Measurements from ENCODE around the gene ABCG5. TPM values are rescaled to one million over a fixed set of nuclear protein-coding genes. Genes with fewer than 3 reads are reported as not detected.

ABCG5 gene
- total RNA-seq, 2 experiments from 2014 or later: not detected

- H3K27me3 Mint-ChIP-seq: no peaks in the 10 kb centered on the region
- no peaks in the 10 kb centered on the region for H3K36me3 ChIP-seq (ENCODE audit: insufficient read depth, low read length)
- peak overlapping the region; percentile 21 for H3K4me3 Mint-ChIP-seq
- H3K27ac ChIP-seq (ENCODE audit: low read depth in 1 of 2, low read length in 2 of 2): no peak overlapping the region
- no peaks in the 10 kb centered on the region for H3K27me3 ChIP-seq (ENCODE audit: control insufficient read depth in 1 of 2, insufficient read depth in 2 of 2, low read length in 2 of 2)
- no peaks in the 10 kb centered on the region for H3K9me3 ChIP-seq (ENCODE audit: control insufficient read depth in 1 of 2, insufficient read depth in 1 of 2, low read length in 2 of 2)
- ATAC-seq (ENCODE audit: poor library complexity) (no peak), DNase-seq (no peak)
- no peak for TF ChIP-seq CTCF (IDR thresholded peaks at IDR 0.05)
- peaks cover 6% of the 10 kb centered on the region for H3K36me3 Mint-ChIP-seq (ENCODE audit: low read depth)
- ChIA-PET CTCF (no interaction called here), POLR2A (no interaction called here)
- no peak overlapping the region for H3K4me3 ChIP-seq (ENCODE audit: low read length)
- no peaks in the 10 kb centered on the region for H3K9me3 Mint-ChIP-seq
- intact Hi-C loops (cut with DNase I, micrococcal nuclease): loop anchor here in 1 of 2 experiments (10.0 kb wide), 2 partner anchors 182 to 588 kb away; partner anchors contain the start of genes CAMKMT, PREPL and THADA
- peaks cover 12% of the 10 kb centered on the region for H3K4me1 Mint-ChIP-seq (ENCODE audit: low read depth)
- H3K27ac Mint-ChIP-seq: no peak overlapping the region
- H3K4me1 ChIP-seq (ENCODE audit: insufficient read depth, low read length): peaks cover 11% of the 10 kb centered on the region
Measured at GRCh38 chr2:43776324-43776723, 62.3 kb downstream of the ABCG5 start.

GRCh38 chr2:43774617-43775016 lies 64.0 kb downstream of the ABCG5 start:
- Histone ChIP-seq H3K9me3 (ENCODE audit: control insufficient read depth in 1 of 2, insufficient read depth in 1 of 2, low read length in 2 of 2) (no peaks in the 10 kb centered on the region), H3K4me1 (ENCODE audit: insufficient read depth, low read length) (peaks cover 11% of the 10 kb centered on the region), H3K27me3 (ENCODE audit: control insufficient read depth in 1 of 2, insufficient read depth in 2 of 2, low read length in 2 of 2) (no peaks in the 10 kb centered on the region), H3K36me3 (ENCODE audit: insufficient read depth, low read length) (no peaks in the 10 kb centered on the region), H3K27ac (ENCODE audit: low read depth in 1 of 2, low read length in 2 of 2) (no peak overlapping the region), H3K4me3 (ENCODE audit: low read length) (peak overlapping the region; percentile 89)
- Mint-ChIP-seq H3K36me3 (ENCODE audit: low read depth) (peaks cover 6% of the 10 kb centered on the region), H3K4me1 (ENCODE audit: low read depth) (peaks cover 12% of the 10 kb centered on the region), H3K9me3 (no peaks in the 10 kb centered on the region), H3K4me3 (peak overlapping the region; percentile 86), H3K27ac (peak overlapping the region; percentile 19), H3K27me3 (peaks cover 5% of the 10 kb centered on the region)
- no peak for TF ChIP-seq CTCF (IDR thresholded peaks at IDR 0.05)
- intact Hi-C loops (cut with DNase I, micrococcal nuclease): loop anchor here in 1 of 2 experiments (5.0 to 10.0 kb wide), 3 partner anchors 180 to 590 kb away; partner anchors contain the start of genes CAMKMT, LRPPRC, PREPL and THADA
- ChIA-PET POLR2A (no interaction called here), CTCF (no interaction called here)
- DNase-seq: no peak
- no peak for ATAC-seq (ENCODE audit: poor library complexity)

GRCh38 chr2:43773876-43774613 lies 64.6 kb downstream of the ABCG5 start, which contains the start of gene DYNC2LI1:
TSS of gene DYNC2LI1 (plus strand) at chr2:43774039. CDS start at chr2:43774139, 100 bp downstream.
- no peak within 1 kb of the TSS for H3K27ac ChIP-seq (ENCODE audit: low read depth in 1 of 2, low read length in 2 of 2)

More at GRCh38 chr2:43773876-43774613, 64.6 kb downstream of the ABCG5 start, which contains the start of gene DYNC2LI1:
- peak within 1 kb of the TSS; percentile 19 for H3K27ac Mint-ChIP-seq
- ATAC-seq (ENCODE audit: poor library complexity) (peak; percentile 96), DNase-seq (peak; percentile 51 to 87 (median 66))
- peaks cover 11% of the 10 kb centered on the region for H3K4me1 ChIP-seq (ENCODE audit: insufficient read depth, low read length)
- peak within 1 kb of the TSS; percentile 86 for H3K4me3 Mint-ChIP-seq
- no peaks in the 10 kb centered on the region for H3K9me3 Mint-ChIP-seq
- H3K4me3 ChIP-seq (ENCODE audit: low read length): peak within 1 kb of the TSS; percentile 89
- H3K9me3 ChIP-seq (ENCODE audit: control insufficient read depth in 1 of 2, insufficient read depth in 1 of 2, low read length in 2 of 2): no peaks in the 10 kb centered on the region
- H3K36me3 ChIP-seq (ENCODE audit: insufficient read depth, low read length): no peaks in the 10 kb centered on the region
- intact Hi-C loops (cut with DNase I, micrococcal nuclease): loop anchor here in 1 of 2 experiments (5.0 to 10.0 kb wide), 3 partner anchors 179 to 591 kb away; partner anchors contain the start of genes CAMKMT, LRPPRC, PREPL and THADA
- no peak for TF ChIP-seq CTCF (IDR thresholded peaks at IDR 0.05)
- peaks cover 12% of the 10 kb centered on the region for H3K4me1 Mint-ChIP-seq (ENCODE audit: low read depth)
- ChIA-PET CTCF (interaction anchor here (1.4 kb wide), 1 partner anchor 706 kb away, joined by 3 read pairs; no protein-coding TSS in a partner anchor), POLR2A (interaction anchor here (1.0 kb wide), 2 partner anchors 128 to 137 kb away, joined by 3 to 4 read pairs; partner anchors contain the start of gene PLEKHH2)
- H3K27me3 ChIP-seq (ENCODE audit: control insufficient read depth in 1 of 2, insufficient read depth in 2 of 2, low read length in 2 of 2): no peaks in the 10 kb centered on the region
- H3K27me3 Mint-ChIP-seq: peaks cover 9% of the 10 kb centered on the region
- peaks cover 6% of the 10 kb centered on the region for H3K36me3 Mint-ChIP-seq (ENCODE audit: low read depth)

Data from CD4-positive, alpha-beta T cell (primary cell).